CD14-positive monocyte (primary cell): ENCODE measurements around the gene GHRL. TPM values are rescaled to one million over a fixed set of nuclear protein-coding genes. Genes with fewer than 3 reads are reported as not detected.
A peak's percentile ranks its signal among the peaks of the same experiment; 100 is the strongest.

ENCODE experiments used
- DNase-seq, 3 donors: peaks; one replicate each; pipeline ENCODE4 v3.0.0-alpha.2; 2011 to 2022
- H2AFZ ChIP-seq: 2 replicates; pipeline ENCODE4 v1.6.0; 2012; ENCODE audit warnings: mild to moderate bottlenecking, low read depth, low read length, inconsistent platforms; ENCODE audit not compliant: insufficient read depth, poor library complexity, severe bottlenecking
- H3K27ac ChIP-seq, 2 donors: 1 replicate in 1 of 2; 2 replicates in 1 of 2; pipeline ENCODE4 v1.5.1; 2012 to 2013; ENCODE audit warnings: low read length in 2 of 2, control low read depth in 1 of 2, inconsistent platforms in 1 of 2, low read depth in 1 of 2, mild to moderate bottlenecking in 1 of 2
- H3K27me3 ChIP-seq, 2 donors: one replicate each; pipeline versions ENCODE4 v1.6.0 to v1.6.1; 2011 to 2013; ENCODE audit warnings: low read length in 2 of 2; ENCODE audit not compliant: control insufficient read depth in 2 of 2, insufficient read depth in 2 of 2
- H3K36me3 ChIP-seq, 2 donors: replicated peaks in 1 of 2; 1 replicate in 1 of 2; 2 replicates in 1 of 2; pipeline versions ENCODE4 v1.5.1 to v1.6.1; 2012 to 2013; ENCODE audit warnings: low read length in 2 of 2, control low read depth in 1 of 2, inconsistent platforms in 1 of 2, mild to moderate bottlenecking in 1 of 2; ENCODE audit not compliant: insufficient read depth in 2 of 2, control insufficient read depth in 1 of 2
- H3K4me1 ChIP-seq, 2 donors: 1 replicate in 1 of 2; 2 replicates in 1 of 2; pipeline versions ENCODE4 v1.5.1 to v1.6.1; 2012 to 2013; ENCODE audit warnings: low read length in 2 of 2, control low read depth in 1 of 2, inconsistent platforms in 1 of 2, mild to moderate bottlenecking in 1 of 2, moderate library complexity in 1 of 2; ENCODE audit not compliant: insufficient read depth in 2 of 2, control insufficient read depth in 1 of 2
- H3K4me2 ChIP-seq: replicated peaks from 2 replicates; pipeline ENCODE3; 2012; ENCODE audit warnings: low read length, moderate library complexity, mild to moderate bottlenecking; ENCODE audit not compliant: poor library complexity, severe bottlenecking; ENCODE audit errors: extremely low read depth
- H3K4me3 ChIP-seq, 3 experiments: fragments of 200-600 bp in 1 of 3; sonication (generic) in 1 of 3; replicated peaks in 1 of 3; 1 replicate in 2 of 3; 2 replicates in 1 of 3; pipeline ENCODE4 v1.5.1; 2011 to 2013; ENCODE audit warnings: low read length in 3 of 3, mild to moderate bottlenecking in 3 of 3, control low read depth in 2 of 3, low read depth in 2 of 3, inconsistent platforms in 1 of 3, moderate library complexity in 1 of 3
- H3K79me2 ChIP-seq: 2 replicates; pipeline ENCODE4 v1.6.0; 2012; ENCODE audit warnings: mild to moderate bottlenecking, control low read depth, inconsistent platforms, low read length, moderate library complexity; ENCODE audit not compliant: insufficient read depth
- H3K9ac ChIP-seq: 2 replicates; pipeline ENCODE4 v1.6.0; 2017; ENCODE audit warnings: low read length, mild to moderate bottlenecking; ENCODE audit not compliant: insufficient read depth, poor library complexity, severe bottlenecking
- H3K9me3 ChIP-seq, 2 donors: replicated peaks in 1 of 2; 1 replicate in 1 of 2; 2 replicates in 1 of 2; pipeline versions ENCODE4 v1.5.1 to v1.6.1; 2012 to 2013; ENCODE audit warnings: low read length in 2 of 2, control low read depth in 1 of 2; ENCODE audit not compliant: control insufficient read depth in 1 of 2, insufficient read depth in 1 of 2
- H4K20me1 ChIP-seq: 2 replicates; pipeline ENCODE4 v1.6.0; 2012; ENCODE audit warnings: mild to moderate bottlenecking, low read length, control low read depth, moderate library complexity; ENCODE audit not compliant: insufficient read depth
- H3K27ac Mint-ChIP-seq, 7 donors: one replicate each; pipeline ENCODE4 v1.8.0; 2020; ENCODE audit warnings: mild to moderate bottlenecking in 7 of 7, mixed read lengths in 7 of 7, moderate library complexity in 6 of 7, inconsistent platforms in 2 of 7
- H3K27me3 Mint-ChIP-seq, 3 donors: one replicate each; pipeline ENCODE4 v1.8.0; 2021 to 2022; ENCODE audit warnings: low read depth in 3 of 3, mild to moderate bottlenecking in 3 of 3, mixed read lengths in 3 of 3, moderate library complexity in 3 of 3, inconsistent platforms in 1 of 3
- H3K36me3 Mint-ChIP-seq, 2 donors: one replicate each; pipeline ENCODE4 v1.8.0; 2020; ENCODE audit warnings: mixed read lengths in 2 of 2, inconsistent platforms in 1 of 2, mild to moderate bottlenecking in 1 of 2
- H3K4me1 Mint-ChIP-seq: one replicate; pipeline ENCODE4 v1.8.0; 2020; ENCODE audit warnings: mild to moderate bottlenecking, mixed read lengths
- H3K4me3 Mint-ChIP-seq, 2 donors: one replicate each; pipeline ENCODE4 v1.8.0; 2020; ENCODE audit warnings: mild to moderate bottlenecking in 2 of 2, mixed read lengths in 2 of 2, moderate library complexity in 1 of 2
- H3K9me3 Mint-ChIP-seq, 7 donors: one replicate each; pipeline ENCODE4 v1.8.0; 2020 to 2022; ENCODE audit warnings: mixed read lengths in 7 of 7, mild to moderate bottlenecking in 6 of 7, moderate library complexity in 6 of 7, inconsistent platforms in 2 of 7
- CTCF ChIP-seq: fragments of 200-600 bp; IDR thresholded peaks from one replicate; pipeline ENCODE4 v1.8.0; 2022; ENCODE audit warnings: antibody characterized with exemption, mild to moderate bottlenecking
- WGBS: methylation state at CpG from one replicate; pipeline ENCODE4 v1.1.5; 2013; ENCODE audit warnings: missing lambda C conversion rate; ENCODE audit not compliant: insufficient coverage; 5-methylcytosine and 5-hydroxymethylcytosine counted together
- intact Hi-C, 2 donors: fragments of 100-400 bp; cut with micrococcal nuclease; formaldehyde crosslinking; loops; one replicate each; pipeline versions ENCODE4 v1.15.0 to v1.15.1; 2023
- polyA plus RNA-seq, 3 donors: library from polyadenylated mRNA; depleted of rRNA in 1 of 3; unstranded in 2 of 3; stranded (reverse) in 1 of 3; fragments of 300-500 nt in 2 of 3; fragments of >200 nt in 1 of 3; fragmentation: Illumina TruSeq in 2 of 3; gene quantifications; 1 replicate in 2 of 3; 2 replicates in 1 of 3; pipeline ENCODE4 v1.2.3, GENCODE V29; 2012 to 2021

GHRL gene
- polyA plus RNA-seq, 3 donors = 2.3 to 9.9 (median 7.0) TPM

GRCh38 chr3:10280177-10280529 lies 12.6 kb downstream of the GHRL start:
- no peak overlapping the region for H3K4me3 ChIP-seq
- H3K4me1 ChIP-seq = no peaks in the 10 kb centered on the region
- peaks cover 30% of the 10 kb centered on the region for H3K79me2 ChIP-seq
- H3K36me3 ChIP-seq = peaks cover 64 to 89% of the 10 kb centered on the region in 2 donors
- peaks cover 53% of the 10 kb centered on the region for H4K20me1 ChIP-seq
- no peak for TF ChIP-seq CTCF
- H3K27ac Mint-ChIP-seq = peak overlapping the region in 3 of 7 donors; percentile 25 to 31 (median 25)
- intact Hi-C loops = no loop called here
- H3K9me3 ChIP-seq = no peaks in the 10 kb centered on the region
- no peaks in the 10 kb centered on the region for H3K27me3 ChIP-seq
- no peak overlapping the region for H3K9ac ChIP-seq
- 96% methylated on average over 4 of the region's 5 CpGs for WGBS
- H3K36me3 Mint-ChIP-seq = peaks cover 79 to 87% of the 10 kb centered on the region in 2 donors
- peaks cover 3% of the 10 kb centered on the region for H3K4me1 Mint-ChIP-seq
- peak overlapping the region in 1 of 2 donors; percentile 27 for H3K27ac ChIP-seq
- DNase-seq = no peak
- H3K4me2 ChIP-seq = no peak overlapping the region
- H3K27me3 Mint-ChIP-seq = no peaks in the 10 kb centered on the region
- H3K9me3 Mint-ChIP-seq = no peaks in the 10 kb centered on the region
- no peak overlapping the region for H2AFZ ChIP-seq
- no peak overlapping the region for H3K4me3 Mint-ChIP-seq

- DNase-seq = no peak
- peak overlapping the region in 1 of 2 donors; percentile 27 for H3K27ac ChIP-seq
- intact Hi-C loops = no loop called here
- Mint-ChIP-seq H3K9me3 (no peaks in the 10 kb centered on the region), H3K4me1 (peaks cover under 1% of the 10 kb centered on the region), H3K27ac (peak overlapping the region in 2 of 7 donors; percentile 23 to 25), H3K4me3 (no peak overlapping the region), H3K36me3 (peaks cover 75 to 85% of the 10 kb centered on the region in 2 donors), H3K27me3 (no peaks in the 10 kb centered on the region)
- H3K4me1 ChIP-seq = peaks cover under 1 to 2% of the 10 kb centered on the region in 2 donors
- H3K4me3 ChIP-seq = no peak overlapping the region
- H3K79me2 ChIP-seq = peaks cover 35% of the 10 kb centered on the region
- no peak overlapping the region for H3K9ac ChIP-seq
- H3K27me3 ChIP-seq = no peaks in the 10 kb centered on the region
- peaks cover 64 to 92% of the 10 kb centered on the region in 2 donors for H3K36me3 ChIP-seq
- H3K4me2 ChIP-seq = no peak overlapping the region
- H4K20me1 ChIP-seq = peaks cover 59% of the 10 kb centered on the region
- H2AFZ ChIP-seq = no peak overlapping the region
- no peak for TF ChIP-seq CTCF
- WGBS = 96% methylated on average over 9 of the region's 13 CpGs
- H3K9me3 ChIP-seq = no peaks in the 10 kb centered on the region
Observed at GRCh38 chr3:10279384-10280176, 13.2 kb downstream of the GHRL start.
